ENCODE data around the gene KRT36. TPM values are rescaled to one million over a fixed set of nuclear protein-coding genes. Genes with fewer than 3 reads are reported as not detected.
A peak's percentile ranks its signal among the peaks of the same experiment; 100 is the strongest.

The KRT36 gene
- polyA plus RNA-seq (ENCODE audit: insufficient read length in 10 of 10), result not detected
- long read RNA-seq, donor 1, result 0 reads
- long read RNA-seq, donor 2, result 0 reads
- long read RNA-seq, donor 3, result 0 reads
- long read RNA-seq, donor 4, result 0 reads
- long read RNA-seq, donor 5, result 0 reads
- long read RNA-seq, donor 6, result 0 reads
- long read RNA-seq, donor 7, result 0 reads
- long read RNA-seq, donor 8, result 0 reads
- long read RNA-seq, donor 9, result 0 reads

- no peak for DNase-seq
Observed at GRCh38 chr17:41489531-41489930, at the start of gene KRT36. KRT36 (minus strand) TSS chr17:41489910; CDS start chr17:41489864, 46 bp downstream.

GRCh38 chr17:41539071-41539492 lies 49.4 kb upstream of the KRT36 start:
- no peak for DNase-seq

- peak in 1 of 3 donors; percentile 35 for DNase-seq
Observed at GRCh38 chr17:41538565-41538991, 48.9 kb upstream of the KRT36 start.

GRCh38 chr17:41537990-41538389 lies 48.3 kb upstream of the KRT36 start:
- no peak for DNase-seq

- DNase-seq, result no peak
Observed at GRCh38 chr17:41537614-41537954, 47.9 kb upstream of the KRT36 start.

GRCh38 chr17:41536741-41537613 lies 47.3 kb upstream of the KRT36 start:
- no peak for DNase-seq

GRCh38 chr17:41535764-41536481 lies 46.2 kb upstream of the KRT36 start:
- DNase-seq, result no peak

- DNase-seq, result no peak
Observed at GRCh38 chr17:41534899-41535546, 45.3 kb upstream of the KRT36 start.

GRCh38 chr17:41533613-41534012 lies 43.9 kb upstream of the KRT36 start:
- no peak for DNase-seq

- no peak for DNase-seq
Observed at GRCh38 chr17:41532947-41533570, 43.3 kb upstream of the KRT36 start.

- DNase-seq, result no peak
Observed at GRCh38 chr17:41531993-41532392, 42.3 kb upstream of the KRT36 start.

- peak in 1 of 3 donors; percentile 33 for DNase-seq
Observed at GRCh38 chr17:41530062-41531048, 40.6 kb upstream of the KRT36 start.

GRCh38 chr17:41529491-41529915 lies 39.8 kb upstream of the KRT36 start:
- DNase-seq, result no peak

- DNase-seq, result no peak
Observed at GRCh38 chr17:41528959-41529353, 39.2 kb upstream of the KRT36 start.

- DNase-seq, result no peak
Observed at GRCh38 chr17:41527063-41528023, 37.6 kb upstream of the KRT36 start.

GRCh38 chr17:41524261-41524660 lies 34.6 kb upstream of the KRT36 start:
- DNase-seq, result no peak

GRCh38 chr17:41523787-41524186 lies 34.1 kb upstream of the KRT36 start:
- no peak for DNase-seq

- DNase-seq, result no peak
Observed at GRCh38 chr17:41523225-41523593, 33.5 kb upstream of the KRT36 start.

All from muscle of back (tissue), 13 donors.